Ovary (tissue), 9 donors: ENCODE data around the gene USP28. TPM values are rescaled to one million over a fixed set of nuclear protein-coding genes. Genes with fewer than 3 reads are reported as not detected.

Experiments
- DNase-seq, 5 donors: peaks; one replicate each; pipeline ENCODE4 v3.0.0-alpha.2; 2019 to 2020
- H3K27ac ChIP-seq, 2 donors: fragments of 200-600 bp; one replicate each; pipeline versions ENCODE4 v1.5.1 to v1.8.0; 2019 to 2022
- H3K27me3 ChIP-seq: fragments of 200-600 bp; one replicate; pipeline ENCODE4 v1.8.0; 2022
- H3K36me3 ChIP-seq: fragments of 200-600 bp; sonication (generic); one replicate; pipeline ENCODE4 v1.5.1; 2019
- H3K4me1 ChIP-seq: one replicate; pipeline ENCODE4 v1.8.1; 2013; ENCODE audit warnings: mild to moderate bottlenecking, moderate library complexity; ENCODE audit not compliant: insufficient read depth
- H3K4me3 ChIP-seq: fragments of 200-600 bp; sonication (generic); one replicate; pipeline ENCODE4 v1.5.1; 2017
- H3K9me3 ChIP-seq, 2 donors: fragments of 200-600 bp in 1 of 2; sonication (generic) in 1 of 2; one replicate each; pipeline versions ENCODE4 v1.5.1 to v1.8.1; 2013 to 2019; ENCODE audit warnings: mild to moderate bottlenecking in 1 of 2, moderate library complexity in 1 of 2
- CTCF ChIP-seq, 3 donors: fragments of 450-650 bp in 2 of 3; fragments of 200-600 bp in 1 of 3; IDR thresholded peaks; one replicate each; pipeline versions ENCODE4 v1.5.1 to v1.8.0; 2016 to 2022; ENCODE audit warnings: antibody characterized with exemption in 3 of 3, mild to moderate bottlenecking in 1 of 3
- EP300 ChIP-seq: sonication (generic); formaldehyde crosslinking; IDR thresholded peaks from one replicate; pipeline ENCODE4 v1.6.1; 2017; ENCODE audit warnings: antibody characterized with exemption
- POLR2A ChIP-seq: fragments of 450-650 bp; IDR thresholded peaks from one replicate; pipeline ENCODE4 v1.6.1; 2017; ENCODE audit warnings: antibody characterized with exemption, mild to moderate bottlenecking, moderate library complexity
- WGBS, 3 donors: extraction: QIAGEN DNeasy Blood & Tissue Kit in 1 of 3; methylation state at CpG; one replicate each; pipeline versions ENCODE4 v1.1.5 to v1.1.7; 2013 to 2017; 5-methylcytosine and 5-hydroxymethylcytosine counted together
- intact Hi-C, 4 donors: fragments of 100-400 bp; cut with DNase I; formaldehyde crosslinking; loops; one replicate each; pipeline versions ENCODE4 v1.11.0 to v1.15.1; 2022 to 2023
- polyA plus RNA-seq, 2 donors: library from polyadenylated mRNA; stranded (reverse); fragments of 200-250 nt in 1 of 2; fragments of 350-450 nt in 1 of 2; fragmentation: Illumina TruSeq in 1 of 2; extraction: RNeasy Lipid Tissue Mini Kit (QIAGEN cat#74804) in 1 of 2; gene quantifications; one replicate each; pipeline ENCODE4 v1.2.3, GENCODE V29; 2013 to 2014
- total RNA-seq, 7 donors: library from RNA; depleted of rRNA in 2 of 7; stranded (reverse); fragments of >200 nt in 2 of 7; fragmentation: NEBNext Ultra II Directional in 3 of 7; extraction: Animal tissue kit (Norgen Biotek cat#: 25700) in 3 of 7; gene quantifications; one replicate each; pipeline versions ENCODE4 v1.1.0 to v1.2.4, GENCODE V29; 2016 to 2023
- donor health status: DM: no; HTN: no; CAD: no; lungs with moderate emphysema.
- donor health status: DM: no; HTN: no; CAD: no.
- donor health status: Bipolar disorder and iron deficiency.
- donor health status: DM: yes; HTN: yes; CAD: no.
- donor health status: DM: no; HTN: no; CAD: no.
- donor health status: DM: yes; HTN: yes; CAD: no.

Gene USP28
- total and polyA plus RNA-seq, 9 donors: 11.0 to 29.5 (median 23.4) TPM

DNA sequence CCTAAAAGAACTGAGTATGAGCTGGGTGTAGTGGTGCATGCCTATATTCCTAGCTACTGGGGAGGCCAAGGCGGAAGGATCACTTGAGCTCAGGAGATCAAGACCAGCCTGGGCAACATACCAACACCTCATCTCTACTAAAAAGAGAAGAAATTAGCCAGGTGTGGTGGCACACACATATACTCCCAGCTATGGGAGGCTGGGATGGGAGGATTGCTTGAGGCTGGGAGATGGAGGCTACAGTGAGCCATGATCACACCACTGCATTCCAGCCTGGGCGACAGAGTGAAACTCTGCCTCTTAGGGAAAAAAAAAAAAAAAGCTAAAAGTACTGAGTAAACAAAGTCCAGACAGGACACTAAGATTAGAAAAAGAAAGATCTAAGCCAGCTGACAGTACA lies 25.8 kb upstream of the USP28 start:
- Histone ChIP-seq H3K4me1 (peaks cover 1% of the 10 kb centered on the region), H3K9me3 (no peaks in the 10 kb centered on the region), H3K36me3 (no peaks in the 10 kb centered on the region), H3K27me3 (no peaks in the 10 kb centered on the region), H3K27ac (no peak overlapping the region), H3K4me3 (no peak overlapping the region)
- no peak for DNase-seq
- intact Hi-C loops: no loop called here
- TF ChIP-seq CTCF (IDR thresholded peaks at IDR 0.05) (no peak), POLR2A (no peak), EP300 (no peak)
- 78 to 85% (median 82%) methylated on average over 2 of the region's 2 CpGs for WGBS, 3 donors

DNA sequence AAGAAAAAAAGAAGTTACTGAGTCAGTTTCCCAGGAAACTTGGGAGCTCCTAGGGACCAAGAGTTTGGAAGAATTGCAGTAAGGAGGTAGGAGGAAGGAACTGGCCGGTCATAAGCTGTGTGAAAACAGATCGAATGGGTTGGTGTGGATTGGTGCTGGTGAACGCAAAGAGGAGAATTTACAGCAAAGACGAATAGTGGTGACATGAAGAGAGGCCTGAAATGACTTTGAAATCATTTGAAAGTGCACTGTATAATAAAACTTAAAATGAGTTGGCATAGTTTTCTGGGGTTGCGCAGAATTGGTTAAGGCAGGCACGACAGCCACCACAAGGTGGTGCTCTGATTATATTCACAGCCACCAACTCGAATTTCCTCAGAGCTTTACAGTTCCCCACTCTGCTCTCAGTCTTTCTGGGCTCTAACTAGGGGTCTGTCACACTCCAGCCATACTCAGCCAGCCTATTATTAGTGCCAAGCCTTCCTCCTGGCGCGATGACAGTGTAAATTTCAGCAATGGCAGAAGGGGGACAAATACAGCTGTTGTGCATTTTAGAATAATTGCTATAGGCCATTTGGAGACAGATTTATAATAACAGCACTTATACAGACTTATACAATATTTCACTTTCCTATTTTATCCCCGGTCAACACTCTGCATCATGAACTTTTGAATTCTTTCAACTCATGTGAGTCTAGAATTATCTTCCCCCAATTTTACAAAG lies 20.9 kb upstream of the USP28 start:
- Histone ChIP-seq H3K27ac (no peak overlapping the region), H3K4me1 (peaks cover 1% of the 10 kb centered on the region), H3K27me3 (no peaks in the 10 kb centered on the region), H3K36me3 (no peaks in the 10 kb centered on the region), H3K9me3 (no peaks in the 10 kb centered on the region), H3K4me3 (no peak overlapping the region)
- peak in 4 of 5 donors; percentile 41 to 51 (median 48) for DNase-seq
- TF ChIP-seq CTCF (IDR thresholded peaks at IDR 0.05) (peak; percentile 48 to 69 (median 66)), EP300 (no peak)
- WGBS, 3 donors: 23 to 33% (median 32%) methylated on average over 10 of the region's 10 CpGs
- intact Hi-C loops: loop anchor here in 3 of 4 donors (2.0 to 10.0 kb wide), 4 partner anchors 158 to 368 kb away; partner anchors contain the start of gene ZBTB16 (in 1 of the 3)

DNA sequence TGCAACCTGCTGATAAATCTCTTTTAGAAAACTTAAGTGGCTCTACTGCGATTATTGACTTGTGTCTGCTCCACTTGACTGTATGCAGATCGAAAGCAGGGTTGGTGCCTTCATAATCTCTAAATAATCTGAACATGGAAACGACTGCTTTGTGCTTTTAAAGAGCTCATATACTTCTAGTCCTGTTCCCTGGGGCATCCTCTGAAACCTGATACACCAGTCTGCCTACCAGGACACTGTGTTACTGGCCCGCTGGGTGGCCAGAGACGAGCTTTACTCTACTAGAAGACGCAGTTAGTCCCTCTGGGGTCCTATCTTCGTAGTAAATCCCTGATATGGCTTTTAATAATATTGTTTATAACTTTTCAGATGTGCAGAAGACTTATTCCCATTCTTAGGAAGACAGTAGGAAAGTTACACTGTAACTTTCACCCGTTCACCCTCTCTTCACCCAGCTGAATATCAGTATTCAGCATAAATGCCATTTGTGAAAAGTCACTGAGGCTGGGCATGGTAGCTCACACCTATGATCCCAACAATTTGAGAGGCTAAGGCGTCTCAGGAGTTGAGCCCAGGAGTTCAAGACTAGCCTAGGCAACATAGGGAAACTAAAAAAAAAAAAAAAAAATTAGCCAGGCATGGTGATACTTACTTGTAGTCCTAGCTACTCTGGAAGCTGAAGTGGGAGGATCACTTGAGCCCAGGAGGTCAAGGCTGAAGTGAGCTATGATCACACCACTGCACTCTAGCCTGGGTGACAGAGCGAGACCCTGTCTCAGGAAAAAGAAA lies 20.2 kb upstream of the USP28 start:
- no peak for DNase-seq
- intact Hi-C loops: loop anchor here in 3 of 4 donors (2.0 to 10.0 kb wide), 4 partner anchors 159 to 369 kb away; partner anchors contain the start of gene ZBTB16 (in 1 of the 3)

More for the DNA sequence above, 20.2 kb upstream of the USP28 start:
- no peaks in the 10 kb centered on the region for H3K27me3 ChIP-seq
- WGBS, 3 donors: 71 to 78% (median 77%) methylated on average over 10 of the region's 10 CpGs
- H3K36me3 ChIP-seq: no peaks in the 10 kb centered on the region
- no peaks in the 10 kb centered on the region for H3K9me3 ChIP-seq
- no peak overlapping the region for H3K4me3 ChIP-seq
- TF ChIP-seq CTCF (IDR thresholded peaks at IDR 0.05) (no peak), POLR2A (no peak), EP300 (no peak)
- H3K27ac ChIP-seq: no peak overlapping the region
- H3K4me1 ChIP-seq: peaks cover 1% of the 10 kb centered on the region
